ENCODE results near the gene CHRNE. TPM values are rescaled to one million over a fixed set of nuclear protein-coding genes. Genes with fewer than 3 reads are reported as not detected.

CHRNE gene
- total and polyA plus RNA-seq, 2 of the 8 experiments (the other 6 are each of a cell fraction or from before 2014, with no cell fraction given): 0.15 to 0.33 TPM

GRCh38 chr17:4895121-4895520, 7.8 kb downstream of the CHRNE start:
- Histone ChIP-seq H3K9me3 (ENCODE audit: insufficient read depth in 2 of 2, low read depth in 1 of 2, low read length in 1 of 2) (no peaks in the 10 kb centered on the region), H3K23me2 (ENCODE audit: low read depth, low read length) (peaks cover 2% of the 10 kb centered on the region; the same call in 1 of the 2 replicates), H3K18ac (ENCODE audit: extremely low read depth, low read length) (no peak overlapping the region), H4K8ac (ENCODE audit: extremely low read depth, insufficient read depth, low read length) (peak overlapping the region; percentile 21; the same call in 1 of the 2 replicates), H2BK5ac (ENCODE audit: low read depth, low read length) (no peak overlapping the region), H4K5ac (ENCODE audit: insufficient read length, low read depth, low read length) (no peak overlapping the region), H3K23ac (ENCODE audit: insufficient read length) (no peak overlapping the region), H3K9ac (replicated peaks in 1 of 4; ENCODE audit: extremely low read depth in 1 of 4, low read depth in 3 of 4, low read length in 3 of 4) (no peak overlapping the region), H3K4me3 (ENCODE audit: extremely low read depth in 1 of 4, insufficient read depth in 2 of 4, low read depth in 3 of 4, low read length in 4 of 4) (no peak overlapping the region), H3K36me3 (ENCODE audit: control insufficient read depth in 2 of 4, insufficient read depth in 4 of 4, low read length in 3 of 4) (peaks cover 11 to 37% (median 32%) of the 10 kb centered on the region in 4 experiments), H4K91ac (replicated peaks; ENCODE audit: insufficient read length, low read length) (no peak overlapping the region), H3K4ac (replicated peaks; ENCODE audit: insufficient read length, low read depth, low read length) (no peak overlapping the region), H3K27ac (ENCODE audit: low read depth, low read length) (no peak overlapping the region), H2AK5ac (ENCODE audit: low read depth, low read length) (no peak overlapping the region), H3K14ac (ENCODE audit: insufficient read length) (no peak overlapping the region), H3K4me2 (ENCODE audit: insufficient read depth in 1 of 2, low read depth in 2 of 2, low read length in 2 of 2) (no peak overlapping the region), H2BK120ac (replicated peaks; ENCODE audit: low read depth, low read length) (no peak overlapping the region), H3K56ac (replicated peaks; ENCODE audit: insufficient read length, low read depth, low read length) (no peak overlapping the region), H3K27me3 (replicated peaks in 1 of 4; ENCODE audit: control insufficient read depth in 3 of 4, extremely low read depth in 1 of 4, insufficient read depth in 3 of 4, low read length in 3 of 4) (no peaks in the 10 kb centered on the region), H2BK12ac (ENCODE audit: low read depth, low read length) (no peak overlapping the region), H2AFZ (ENCODE audit: low read length) (no peak overlapping the region), H2BK15ac (ENCODE audit: low read length) (no peak overlapping the region), H4K20me1 (replicated peaks in 1 of 2; ENCODE audit: control insufficient read depth in 1 of 2, insufficient read depth in 2 of 2, low read length in 2 of 2) (peaks cover 0 to 10% of the 10 kb centered on the region in 2 experiments), H3K79me2 (ENCODE audit: control insufficient read depth in 1 of 2, insufficient read depth in 2 of 2, low read length in 2 of 2) (no peaks in the 10 kb centered on the region), H3K4me1 (replicated peaks in 1 of 4; ENCODE audit: control insufficient read depth in 3 of 4, insufficient read depth in 4 of 4, low read length in 3 of 4) (peaks cover 0 to 2% (median under 1%) of the 10 kb centered on the region in 4 experiments; a peak in 5 of 7 replicates), H3K79me1 (ENCODE audit: low read depth, low read length) (no peaks in the 10 kb centered on the region; the same call in 1 of the 2 replicates), H2BK20ac (ENCODE audit: low read length) (no peak overlapping the region)
- POLR2A ChIA-PET (ENCODE audit: partially characterized antibody): interaction anchor here (1.3 kb wide), 1 partner anchor 14 kb away, joined by 3 read pairs; no protein-coding TSS in a partner anchor
- no peak for DNase-seq (ENCODE audit: low read depth in 1 of 2, low spot score in 2 of 2)
- CTCF ChIA-PET (ENCODE audit: partially characterized antibody): interaction anchor here (0.6 to 3.2 kb wide), 13 partner anchors 10 to 162 kb away, joined by 3 to 17 read pairs (median 3); no protein-coding TSS in a partner anchor
- no peak for FAIRE-seq
- 99% methylated on average over 13 of the region's 13 CpGs; no CpG with 5 or more reads in 1 of the 2 experiments for WGBS, 2 experiments (ENCODE audit: extremely low coverage in 1 of 2, insufficient coverage in 1 of 2, insufficient read length in 1 of 2, insufficient replicate concordance in 2 of 2, low coverage in 1 of 2, low lambda C conversion rate in 2 of 2, missing lambda C conversion rate in 1 of 2)
- TF ChIP-seq TBP (IDR thresholded peaks at IDR 0.05; ENCODE audit: low read depth, low read length) (no peak), EGR1 (IDR thresholded peaks at IDR 0.05; ENCODE audit: borderline replicate concordance, low read depth, low read length) (no peak), CREB1 (IDR thresholded peaks at IDR 0.05) (no peak), YY1 (IDR thresholded peaks at IDR 0.05; ENCODE audit: low read depth, low read length) (no peak), RXRA (IDR thresholded peaks at IDR 0.05; ENCODE audit: insufficient read depth, low read depth, low read length) (no peak), POLR2A (IDR thresholded peaks at IDR 0.05; ENCODE audit: control extremely low read depth in 1 of 2, low read depth in 2 of 2, low read length in 2 of 2) (no peak), SP1 (IDR thresholded peaks at IDR 0.05; ENCODE audit: low read depth, low read length) (no peak), HDAC6 (IDR thresholded peaks at IDR 0.05; ENCODE audit: low read depth, low read length) (no peak), SP4 (IDR thresholded peaks at IDR 0.05; ENCODE audit: low read length) (no peak), RBBP5 (IDR thresholded peaks at IDR 0.05; ENCODE audit: borderline replicate concordance, low read depth, low read length) (no peak), TCF12 (IDR thresholded peaks at IDR 0.05; ENCODE audit: low read depth, low read length) (no peak), MAX (IDR thresholded peaks at IDR 0.05) (no peak), JUND (IDR thresholded peaks at IDR 0.05; ENCODE audit: low read length) (no peak), CHD2 (IDR thresholded peaks at IDR 0.05; ENCODE audit: low read length) (no peak), SP2 (IDR thresholded peaks at IDR 0.05; ENCODE audit: low read length) (no peak), BACH1 (IDR thresholded peaks at IDR 0.05; ENCODE audit: low read length) (no peak)

Data from H1 (cell line).